ENCODE data around the gene PDSS2.

GRCh38 chr6:107418118-107418517 lies 41.2 kb downstream of the PDSS2 start:
- TF ChIP-seq POLR2A (IDR thresholded peaks at IDR 0.05; ENCODE audit: low read length) (no peak), GATA1 (IDR thresholded peaks at IDR 0.05; ENCODE audit: low read depth, low read length) (no peak)
